Upper lobe of left lung (tissue), 4 donors: ENCODE data around the gene PHLDA3.

Experiments
- POLR2AphosphoS5 ChIP-seq, 2 donors: sonication (generic); formaldehyde crosslinking; IDR thresholded peaks; one replicate each; pipeline ENCODE4 v1.5.1; 2017; ENCODE audit warnings: antibody characterized with exemption in 2 of 2
- TF ChIP-seq, protein P1 (sequence below), 6 experiments: fragments of 450-650 bp in 4 of 6; fragments of 200-600 bp in 2 of 6; sonication (generic) in 2 of 6; IDR thresholded peaks; one replicate each; pipeline ENCODE4 v1.5.1; 2016 to 2019; ENCODE audit warnings: antibody characterized with exemption in 6 of 6

DNA sequence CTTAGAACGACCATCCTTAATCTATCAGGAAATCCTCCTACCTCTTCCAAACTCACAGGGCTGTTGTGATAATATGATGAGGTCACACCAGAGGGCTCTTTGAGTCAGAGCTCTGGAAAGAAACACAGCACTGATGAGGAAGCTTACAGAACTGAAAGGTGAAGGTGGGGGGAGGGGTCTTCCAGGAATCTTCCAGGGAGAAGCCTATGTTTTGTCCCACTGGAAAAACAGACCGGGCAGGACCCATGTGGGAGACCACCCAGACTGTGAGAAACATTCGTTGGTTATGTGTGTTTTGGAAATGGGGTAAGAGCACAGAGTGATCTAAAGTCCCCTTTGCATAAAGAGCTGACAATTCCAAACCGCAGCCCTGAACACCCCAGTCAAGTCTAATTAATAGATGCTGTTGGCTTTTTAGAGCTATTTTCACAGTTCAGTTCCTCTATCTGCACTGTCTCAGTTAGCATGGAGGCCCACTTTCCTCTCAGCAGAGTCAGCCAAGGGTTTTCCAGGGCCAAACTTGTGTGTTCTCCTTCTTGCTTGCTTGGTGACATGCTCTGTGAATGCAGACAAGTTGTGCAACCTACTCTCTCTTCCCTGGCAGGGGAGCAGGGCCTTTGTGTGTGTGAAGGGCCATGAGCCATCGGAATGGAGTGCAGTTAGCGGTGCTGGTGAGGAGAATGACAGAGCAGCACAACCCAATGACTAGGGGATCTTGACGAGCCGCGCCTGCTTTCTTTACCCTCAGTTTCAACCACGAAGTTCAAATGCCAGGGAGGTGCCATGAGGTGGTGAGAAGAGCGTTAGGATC lies 12.3 kb downstream of the PHLDA3 start:
- TF ChIP-seq, protein P1, sequence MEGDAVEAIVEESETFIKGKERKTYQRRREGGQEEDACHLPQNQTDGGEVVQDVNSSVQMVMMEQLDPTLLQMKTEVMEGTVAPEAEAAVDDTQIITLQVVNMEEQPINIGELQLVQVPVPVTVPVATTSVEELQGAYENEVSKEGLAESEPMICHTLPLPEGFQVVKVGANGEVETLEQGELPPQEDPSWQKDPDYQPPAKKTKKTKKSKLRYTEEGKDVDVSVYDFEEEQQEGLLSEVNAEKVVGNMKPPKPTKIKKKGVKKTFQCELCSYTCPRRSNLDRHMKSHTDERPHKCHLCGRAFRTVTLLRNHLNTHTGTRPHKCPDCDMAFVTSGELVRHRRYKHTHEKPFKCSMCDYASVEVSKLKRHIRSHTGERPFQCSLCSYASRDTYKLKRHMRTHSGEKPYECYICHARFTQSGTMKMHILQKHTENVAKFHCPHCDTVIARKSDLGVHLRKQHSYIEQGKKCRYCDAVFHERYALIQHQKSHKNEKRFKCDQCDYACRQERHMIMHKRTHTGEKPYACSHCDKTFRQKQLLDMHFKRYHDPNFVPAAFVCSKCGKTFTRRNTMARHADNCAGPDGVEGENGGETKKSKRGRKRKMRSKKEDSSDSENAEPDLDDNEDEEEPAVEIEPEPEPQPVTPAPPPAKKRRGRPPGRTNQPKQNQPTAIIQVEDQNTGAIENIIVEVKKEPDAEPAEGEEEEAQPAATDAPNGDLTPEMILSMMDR (IDR thresholded peaks at IDR 0.05) = no peak
- peak; percentile 85 to 92 for TF ChIP-seq POLR2AphosphoS5 (IDR thresholded peaks at IDR 0.05)
